HEK293T (cell line): ENCODE measurements around the gene C17orf78.

ENCODE experiments used
- BHLHE40 ChIP-seq: fragments of 450-650 bp; IDR thresholded peaks from 2 replicates; pipeline ENCODE4 v1.6.1; 2016; ENCODE audit warnings: mild to moderate bottlenecking, moderate library complexity, borderline replicate concordance
- CTBP1 ChIP-seq: fragments of 450-650 bp; IDR thresholded peaks from 2 replicates; pipeline ENCODE4 v1.6.1; 2016; ENCODE audit warnings: borderline replicate concordance
- ELF4 ChIP-seq: fragments of 450-650 bp; IDR thresholded peaks from 2 replicates; pipeline ENCODE4 v1.6.1; 2017; ENCODE audit warnings: antibody characterized with exemption
- FOXA1 ChIP-seq: fragments of 450-650 bp; IDR thresholded peaks from 2 replicates; pipeline ENCODE4 v1.6.1; 2016; ENCODE audit warnings: mild to moderate bottlenecking
- FOXK2 ChIP-seq: fragments of 450-650 bp; IDR thresholded peaks from 2 replicates; pipeline ENCODE4 v1.6.1; 2016; ENCODE audit warnings: mild to moderate bottlenecking
- FOXM1 ChIP-seq: fragments of 450-650 bp; IDR thresholded peaks from 2 replicates; pipeline ENCODE4 v1.6.1; 2017; ENCODE audit warnings: mild to moderate bottlenecking, borderline replicate concordance
- HDGF ChIP-seq: fragments of 450-650 bp; IDR thresholded peaks from 2 replicates; pipeline ENCODE4 v1.6.1; 2017; ENCODE audit warnings: antibody characterized with exemption, borderline replicate concordance
- NFRKB ChIP-seq: fragments of 450-650 bp; IDR thresholded peaks from 2 replicates; pipeline ENCODE4 v1.6.1; 2016; ENCODE audit warnings: mild to moderate bottlenecking, moderate library complexity
- SP1 ChIP-seq: fragments of 450-650 bp; IDR thresholded peaks from 2 replicates; pipeline ENCODE4 v1.6.1; 2017
- SUZ12 ChIP-seq: fragments of 450-650 bp; IDR thresholded peaks from 2 replicates; pipeline ENCODE4 v1.6.1; 2016; ENCODE audit warnings: mild to moderate bottlenecking
- TARDBP ChIP-seq: fragments of 450-650 bp; IDR thresholded peaks from 2 replicates; pipeline ENCODE4 v1.6.1; 2016
- TF ChIP-seq, protein P1 (sequence below): fragments of 450-650 bp; IDR thresholded peaks from 2 replicates; pipeline ENCODE4 v1.6.1; 2016

DNA sequence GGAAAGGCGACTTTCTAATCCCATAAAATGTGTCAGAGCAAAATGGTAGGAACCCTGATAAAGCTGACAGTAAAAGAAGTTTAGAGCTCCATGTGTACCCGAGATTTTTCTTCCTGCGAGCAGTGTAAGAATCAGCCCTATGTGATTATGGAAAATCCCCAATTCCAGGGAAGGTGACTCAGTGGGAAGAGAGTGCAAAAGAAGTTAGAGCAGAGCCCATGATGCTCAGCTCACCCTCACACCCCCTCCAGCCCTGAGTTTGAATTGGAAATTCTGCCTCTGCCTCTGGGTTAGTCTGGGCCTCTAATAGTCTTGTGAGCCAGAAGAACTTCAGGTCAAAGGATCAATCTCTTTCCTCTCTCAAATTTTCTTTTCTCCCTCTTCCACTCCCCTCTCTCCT, 12.5 kb downstream of the C17orf78 start:
- no peak for TF ChIP-seq SP1
- no peak for TF ChIP-seq FOXK2
- no peak for TF ChIP-seq BHLHE40
- TF ChIP-seq, protein P1, sequence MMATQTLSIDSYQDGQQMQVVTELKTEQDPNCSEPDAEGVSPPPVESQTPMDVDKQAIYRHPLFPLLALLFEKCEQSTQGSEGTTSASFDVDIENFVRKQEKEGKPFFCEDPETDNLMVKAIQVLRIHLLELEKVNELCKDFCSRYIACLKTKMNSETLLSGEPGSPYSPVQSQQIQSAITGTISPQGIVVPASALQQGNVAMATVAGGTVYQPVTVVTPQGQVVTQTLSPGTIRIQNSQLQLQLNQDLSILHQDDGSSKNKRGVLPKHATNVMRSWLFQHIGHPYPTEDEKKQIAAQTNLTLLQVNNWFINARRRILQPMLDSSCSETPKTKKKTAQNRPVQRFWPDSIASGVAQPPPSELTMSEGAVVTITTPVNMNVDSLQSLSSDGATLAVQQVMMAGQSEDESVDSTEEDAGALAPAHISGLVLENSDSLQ: no peak
- no peak for TF ChIP-seq SUZ12
- no peak for TF ChIP-seq TARDBP
- no peak for TF ChIP-seq ELF4
- TF ChIP-seq CTBP1: no peak
- TF ChIP-seq HDGF: no peak
- TF ChIP-seq FOXA1: no peak
- no peak for TF ChIP-seq FOXM1
- TF ChIP-seq NFRKB: no peak
